ENCODE measurements around the gene FAAH.

The FAAH gene

DNA sequence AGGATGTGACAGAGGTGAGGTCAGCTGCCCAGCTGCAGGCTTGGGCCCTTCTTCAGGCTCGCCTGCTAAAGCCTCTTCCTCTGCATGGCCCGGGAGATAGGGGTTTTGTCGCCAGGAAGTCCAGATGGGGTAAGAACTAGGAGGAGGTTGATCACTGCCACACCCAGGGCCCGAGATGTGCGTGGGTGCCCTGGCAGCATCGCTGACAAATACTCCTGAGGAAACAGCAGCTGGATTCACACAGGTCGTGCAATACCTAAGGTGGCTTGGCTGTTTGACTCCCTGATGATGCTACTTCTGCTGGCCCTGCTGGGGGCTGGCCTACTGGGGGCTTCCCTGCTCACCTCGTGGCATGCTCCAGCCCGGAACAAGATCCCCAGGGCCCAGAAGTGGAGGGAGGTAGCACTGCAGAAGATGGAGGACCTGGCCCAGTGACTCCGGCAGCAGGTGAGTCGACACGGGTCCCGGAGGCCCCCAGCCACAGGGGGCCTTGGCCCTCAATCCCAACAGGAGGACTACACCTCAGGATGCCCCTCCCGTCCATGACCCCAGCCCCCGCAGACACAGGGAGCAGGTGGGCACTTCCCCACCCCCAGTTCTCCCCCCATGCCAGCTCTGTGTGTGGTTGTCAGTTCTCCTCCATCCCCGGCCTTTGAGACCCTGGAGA, 29.6 kb downstream of the FAAH start:
- no peak for TF ChIP-seq CREB1 (IDR thresholded peaks at IDR 0.05; ENCODE audit: low read depth)
- TF ChIP-seq CEBPB (IDR thresholded peaks at IDR 0.05), result no peak

DNA sequence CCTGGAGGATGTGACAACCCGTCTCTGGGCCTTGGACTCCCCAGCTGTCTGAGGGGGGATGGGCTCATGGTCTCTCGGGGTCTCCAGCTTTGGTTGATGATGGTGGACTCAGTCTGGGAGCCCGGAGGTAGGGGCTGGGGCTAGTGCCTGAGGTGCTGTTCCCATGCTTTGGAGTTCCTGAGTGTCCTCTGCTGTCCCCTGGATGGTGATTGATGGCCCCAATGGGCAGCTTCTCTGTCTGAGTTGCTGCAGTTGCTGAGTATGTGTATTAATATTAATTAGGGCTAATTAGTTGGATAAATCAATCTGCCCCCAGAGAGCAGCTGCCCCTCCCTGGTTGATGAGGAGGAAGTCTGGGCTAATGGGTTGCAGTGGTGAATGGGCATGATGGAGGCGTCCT, 30.6 kb downstream of the FAAH start:
- TF ChIP-seq FOXM1 (IDR thresholded peaks at IDR 0.05; ENCODE audit: borderline replicate concordance, low read depth) (no peak), TEAD4 (IDR thresholded peaks at IDR 0.05) (no peak), NFIC (IDR thresholded peaks at IDR 0.05) (no peak), RAD21 (IDR thresholded peaks at IDR 0.05; ENCODE audit: low read depth) (no peak), EP300 (IDR thresholded peaks at IDR 0.05; ENCODE audit: borderline replicate concordance) (no peak)
- TF ChIP-seq, protein P1, sequence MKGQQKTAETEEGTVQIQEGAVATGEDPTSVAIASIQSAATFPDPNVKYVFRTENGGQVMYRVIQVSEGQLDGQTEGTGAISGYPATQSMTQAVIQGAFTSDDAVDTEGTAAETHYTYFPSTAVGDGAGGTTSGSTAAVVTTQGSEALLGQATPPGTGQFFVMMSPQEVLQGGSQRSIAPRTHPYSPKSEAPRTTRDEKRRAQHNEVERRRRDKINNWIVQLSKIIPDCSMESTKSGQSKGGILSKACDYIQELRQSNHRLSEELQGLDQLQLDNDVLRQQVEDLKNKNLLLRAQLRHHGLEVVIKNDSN (IDR thresholded peaks at IDR 0.05), result no peak
- TF ChIP-seq, protein P2, sequence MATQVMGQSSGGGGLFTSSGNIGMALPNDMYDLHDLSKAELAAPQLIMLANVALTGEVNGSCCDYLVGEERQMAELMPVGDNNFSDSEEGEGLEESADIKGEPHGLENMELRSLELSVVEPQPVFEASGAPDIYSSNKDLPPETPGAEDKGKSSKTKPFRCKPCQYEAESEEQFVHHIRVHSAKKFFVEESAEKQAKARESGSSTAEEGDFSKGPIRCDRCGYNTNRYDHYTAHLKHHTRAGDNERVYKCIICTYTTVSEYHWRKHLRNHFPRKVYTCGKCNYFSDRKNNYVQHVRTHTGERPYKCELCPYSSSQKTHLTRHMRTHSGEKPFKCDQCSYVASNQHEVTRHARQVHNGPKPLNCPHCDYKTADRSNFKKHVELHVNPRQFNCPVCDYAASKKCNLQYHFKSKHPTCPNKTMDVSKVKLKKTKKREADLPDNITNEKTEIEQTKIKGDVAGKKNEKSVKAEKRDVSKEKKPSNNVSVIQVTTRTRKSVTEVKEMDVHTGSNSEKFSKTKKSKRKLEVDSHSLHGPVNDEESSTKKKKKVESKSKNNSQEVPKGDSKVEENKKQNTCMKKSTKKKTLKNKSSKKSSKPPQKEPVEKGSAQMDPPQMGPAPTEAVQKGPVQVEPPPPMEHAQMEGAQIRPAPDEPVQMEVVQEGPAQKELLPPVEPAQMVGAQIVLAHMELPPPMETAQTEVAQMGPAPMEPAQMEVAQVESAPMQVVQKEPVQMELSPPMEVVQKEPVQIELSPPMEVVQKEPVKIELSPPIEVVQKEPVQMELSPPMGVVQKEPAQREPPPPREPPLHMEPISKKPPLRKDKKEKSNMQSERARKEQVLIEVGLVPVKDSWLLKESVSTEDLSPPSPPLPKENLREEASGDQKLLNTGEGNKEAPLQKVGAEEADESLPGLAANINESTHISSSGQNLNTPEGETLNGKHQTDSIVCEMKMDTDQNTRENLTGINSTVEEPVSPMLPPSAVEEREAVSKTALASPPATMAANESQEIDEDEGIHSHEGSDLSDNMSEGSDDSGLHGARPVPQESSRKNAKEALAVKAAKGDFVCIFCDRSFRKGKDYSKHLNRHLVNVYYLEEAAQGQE (IDR thresholded peaks at IDR 0.05; ENCODE audit: low read depth), result no peak

DNA sequence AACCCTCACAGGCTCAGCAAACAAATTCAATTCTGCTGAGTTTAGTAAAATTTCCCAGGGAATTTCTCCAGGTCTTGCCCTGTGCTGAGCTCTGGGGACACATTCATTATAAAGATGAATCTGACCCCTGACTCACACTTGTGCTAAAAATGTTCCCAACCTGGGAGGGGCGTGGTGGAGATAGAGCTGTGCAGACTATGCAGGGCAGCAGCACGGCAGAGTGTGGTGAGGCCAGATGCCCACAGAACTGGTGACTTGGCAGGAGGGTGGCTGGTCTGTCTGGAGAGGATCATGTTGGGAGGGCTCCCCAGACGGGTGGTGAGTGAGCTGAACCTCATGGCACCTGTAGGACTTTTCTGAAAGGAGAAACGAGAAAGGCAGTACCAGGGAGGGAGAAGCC, 31.6 kb downstream of the FAAH start:
- TF ChIP-seq EGR1 (IDR thresholded peaks at IDR 0.05) (no peak), ZBTB7A (IDR thresholded peaks at IDR 0.05; ENCODE audit: low read depth) (no peak), MAX (IDR thresholded peaks at IDR 0.05) (no peak), TCF12 (IDR thresholded peaks at IDR 0.05; ENCODE audit: low read depth) (no peak), TEAD4 (IDR thresholded peaks at IDR 0.05) (no peak), FOXM1 (IDR thresholded peaks at IDR 0.05; ENCODE audit: borderline replicate concordance, low read depth) (no peak), NFIC (IDR thresholded peaks at IDR 0.05) (no peak), TAF1 (IDR thresholded peaks at IDR 0.05; ENCODE audit: low read depth) (no peak), CREB1 (IDR thresholded peaks at IDR 0.05; ENCODE audit: low read depth) (no peak), YY1 (IDR thresholded peaks at IDR 0.05; ENCODE audit: low read depth) (no peak), RAD21 (IDR thresholded peaks at IDR 0.05; ENCODE audit: low read depth) (no peak), EP300 (IDR thresholded peaks at IDR 0.05; ENCODE audit: borderline replicate concordance) (no peak), CEBPB (IDR thresholded peaks at IDR 0.05) (no peak)
- TF ChIP-seq, protein P1 (IDR thresholded peaks at IDR 0.05), result no peak
- TF ChIP-seq, protein P2 (IDR thresholded peaks at IDR 0.05; ENCODE audit: low read depth), result no peak

- no peak for TF ChIP-seq TCF12 (IDR thresholded peaks at IDR 0.05; ENCODE audit: low read depth)
- TF ChIP-seq EP300 (IDR thresholded peaks at IDR 0.05; ENCODE audit: borderline replicate concordance), result no peak
- TF ChIP-seq TAF1 (IDR thresholded peaks at IDR 0.05; ENCODE audit: low read depth), result no peak
- TF ChIP-seq, protein P2 (IDR thresholded peaks at IDR 0.05; ENCODE audit: low read depth), result no peak
- no peak for TF ChIP-seq MAX (IDR thresholded peaks at IDR 0.05)
- no peak for TF ChIP-seq CEBPB (IDR thresholded peaks at IDR 0.05)
- no peak for TF ChIP-seq ZBTB7A (IDR thresholded peaks at IDR 0.05; ENCODE audit: low read depth)
- no peak for TF ChIP-seq EGR1 (IDR thresholded peaks at IDR 0.05)
- TF ChIP-seq RAD21 (IDR thresholded peaks at IDR 0.05; ENCODE audit: low read depth), result no peak
- TF ChIP-seq YY1 (IDR thresholded peaks at IDR 0.05; ENCODE audit: low read depth), result no peak
- no peak for TF ChIP-seq FOXM1 (IDR thresholded peaks at IDR 0.05; ENCODE audit: borderline replicate concordance, low read depth)
- TF ChIP-seq CREB1 (IDR thresholded peaks at IDR 0.05; ENCODE audit: low read depth), result no peak
- TF ChIP-seq NFIC (IDR thresholded peaks at IDR 0.05), result no peak
- TF ChIP-seq TEAD4 (IDR thresholded peaks at IDR 0.05), result no peak
- TF ChIP-seq, protein P1 (IDR thresholded peaks at IDR 0.05), result no peak
Measured at GRCh38 chr1:46427541-46427940, 33.4 kb downstream of the FAAH start.
